C4-2B (cell line): Measurements from ENCODE around the gene PAGE4.

Source experiments
- H3K27ac ChIP-seq: fragments of 450-650 bp; 2 replicates; pipeline ENCODE4 v1.5.1; 2017
- CTCF ChIP-seq: fragments of 450-650 bp; conservative IDR thresholded peaks from 2 replicates; pipeline ENCODE4 v1.5.1; 2017; ENCODE audit warnings: mild to moderate bottlenecking
- ZFX ChIP-seq: fragments of 450-650 bp; IDR thresholded peaks from 2 replicates; pipeline ENCODE4 v1.6.1; 2017

PAGE4 gene

GRCh38 chrX:49829016-49829415 is at the start of gene PAGE4:
PAGE4 (plus strand) TSS chrX:49829303; CDS start chrX:49830429, 1,126 bp downstream.
- no peak within 1 kb of the TSS for H3K27ac ChIP-seq
- TF ChIP-seq ZFX = no peak
- TF ChIP-seq CTCF = no peak

GRCh38 chrX:49784747-49785280 is 44.3 kb upstream of the PAGE4 start:
- TF ChIP-seq ZFX (no peak), CTCF (no peak)
- H3K27ac ChIP-seq = no peak overlapping the region

- no peak overlapping the region for H3K27ac ChIP-seq
- TF ChIP-seq ZFX (no peak), CTCF (no peak)
Observed at GRCh38 chrX:49792376-49792775, 36.7 kb upstream of the PAGE4 start.

GRCh38 chrX:49793686-49794085 is 35.4 kb upstream of the PAGE4 start:
- TF ChIP-seq ZFX (no peak), CTCF (no peak)
- H3K27ac ChIP-seq = no peak overlapping the region

GRCh38 chrX:49799828-49800227 is 29.3 kb upstream of the PAGE4 start:
- TF ChIP-seq CTCF = no peak
- no peak for TF ChIP-seq ZFX
- no peak overlapping the region for H3K27ac ChIP-seq

- TF ChIP-seq ZFX = no peak
- no peak for TF ChIP-seq CTCF
- no peak overlapping the region for H3K27ac ChIP-seq
Observed at GRCh38 chrX:49809891-49810632, 19.0 kb upstream of the PAGE4 start.

GRCh38 chrX:49812177-49812576 is 16.9 kb upstream of the PAGE4 start:
- no peak for TF ChIP-seq CTCF
- TF ChIP-seq ZFX = no peak

More at GRCh38 chrX:49812177-49812576, 16.9 kb upstream of the PAGE4 start:
- no peak overlapping the region for H3K27ac ChIP-seq
